RWPE1 (cell line): ENCODE results near the gene ACOT13.

Experiments
- CTCF ChIA-PET: fragments of 350-600 bp; sonication (Branson Sonifier 250); formaldehyde crosslinking; extraction: SDS; loops from one replicate; lab custom pipeline; 2021; lab: Yijun Ruan, JAX
- POLR2A ChIA-PET: fragments of 400-600 bp; formaldehyde crosslinking; extraction: SDS; loops from one replicate; lab custom pipeline; 2020; ENCODE audit warnings: antibody characterized with exemption; ENCODE audit not compliant: low non-redundant PET; lab: Yijun Ruan, JAX
- DNase-seq: peaks from one replicate; pipeline ENCODE4 v3.0.0; 2012; ENCODE audit warnings: low spot score
- H3K27ac ChIP-seq: fragments of 450-650 bp; 2 replicates; pipeline ENCODE4 v1.5.1; 2017
- CTCF ChIP-seq: fragments of 450-650 bp; conservative IDR thresholded peaks from 2 replicates; pipeline ENCODE4 v1.5.1; 2017; ENCODE audit warnings: low read depth, mild to moderate bottlenecking

The ACOT13 gene

DNA sequence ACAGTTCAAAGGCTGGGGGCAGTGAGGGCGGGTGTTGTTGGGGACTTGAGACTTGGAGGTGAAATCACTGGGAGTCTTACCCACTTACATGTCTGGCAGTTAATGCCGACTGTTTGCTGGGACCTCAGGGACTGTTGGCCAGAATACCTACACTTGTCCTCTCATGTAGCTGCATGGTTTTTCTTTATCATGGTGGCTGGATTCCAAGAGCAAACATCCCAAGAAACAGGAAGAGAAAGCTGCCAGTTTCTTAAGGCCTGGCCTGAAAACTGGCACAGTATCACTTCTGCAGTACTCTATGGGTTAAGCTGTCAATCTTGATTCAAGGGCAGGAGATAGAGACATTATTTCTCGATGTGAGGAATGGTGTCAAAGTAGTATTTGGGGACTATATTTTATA is 71.9 kb downstream of the ACOT13 start:
- H3K27ac ChIP-seq: peak overlapping the region; percentile 72
- no peak for TF ChIP-seq CTCF
- ChIA-PET CTCF (interaction anchor here (1.0 kb wide), 1 partner anchor 158 kb away, joined by 3 read pairs; no protein-coding TSS in a partner anchor), POLR2A (interaction anchor here (0.9 kb wide), 1 partner anchor 17 kb away, joined by 3 read pairs; no protein-coding TSS in a partner anchor)
- DNase-seq: no peak

DNA sequence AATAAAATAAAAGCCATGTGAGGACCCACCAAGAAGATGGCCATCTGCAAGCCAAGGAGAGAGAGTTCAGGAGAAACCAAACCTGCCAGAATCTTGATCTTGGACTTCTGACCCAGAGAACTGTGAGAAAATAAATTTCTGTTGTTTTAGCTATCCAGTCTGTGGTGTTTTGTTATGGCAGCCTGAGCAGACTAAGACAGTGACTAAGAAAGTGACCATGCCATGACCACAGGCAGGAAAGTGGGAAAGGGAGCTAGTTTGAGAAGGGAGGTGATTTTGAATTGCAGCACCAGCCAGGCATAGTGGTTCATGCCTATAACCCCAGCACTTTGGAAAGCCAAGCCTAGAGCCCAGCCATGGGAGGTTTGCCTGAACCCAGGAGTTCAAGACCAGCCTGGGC is 74.0 kb downstream of the ACOT13 start:
- no peak for DNase-seq
- no peak for TF ChIP-seq CTCF
- ChIA-PET POLR2A (no interaction called here), CTCF (interaction anchor here (0.6 kb wide), 1 partner anchor 449 kb away, joined by 3 read pairs; no protein-coding TSS in a partner anchor)
- peak overlapping the region; percentile 39; the same call in 1 of the 2 replicates for H3K27ac ChIP-seq

GRCh38 chr6:24742216-24742738 is 75.4 kb downstream of the ACOT13 start:
- POLR2A ChIA-PET: interaction anchor here (1.3 kb wide), 1 partner anchor 21 kb away, joined by 7 read pairs; no protein-coding TSS in a partner anchor
- CTCF ChIA-PET: interaction anchor here (0.6 to 0.7 kb wide), 2 partner anchors 18 to 39 kb away, joined by 3 to 4 read pairs; no protein-coding TSS in a partner anchor

GRCh38 chr6:24743265-24743943 is 76.5 kb downstream of the ACOT13 start:
- peak; percentile 93 for DNase-seq
- TF ChIP-seq CTCF: no peak
- H3K27ac ChIP-seq: no peak overlapping the region
- ChIA-PET CTCF (interaction anchor here (0.5 to 1.2 kb wide), 2 partner anchors 25 to 301 kb away, joined by 3 read pairs; no protein-coding TSS in a partner anchor), POLR2A (interaction anchor here (1.3 kb wide), 1 partner anchor 22 kb away, joined by 7 read pairs; no protein-coding TSS in a partner anchor)

More at GRCh38 chr6:24742216-24742738, 75.4 kb downstream of the ACOT13 start:
- no peak for DNase-seq
- H3K27ac ChIP-seq: no peak overlapping the region
- TF ChIP-seq CTCF: no peak

DNA sequence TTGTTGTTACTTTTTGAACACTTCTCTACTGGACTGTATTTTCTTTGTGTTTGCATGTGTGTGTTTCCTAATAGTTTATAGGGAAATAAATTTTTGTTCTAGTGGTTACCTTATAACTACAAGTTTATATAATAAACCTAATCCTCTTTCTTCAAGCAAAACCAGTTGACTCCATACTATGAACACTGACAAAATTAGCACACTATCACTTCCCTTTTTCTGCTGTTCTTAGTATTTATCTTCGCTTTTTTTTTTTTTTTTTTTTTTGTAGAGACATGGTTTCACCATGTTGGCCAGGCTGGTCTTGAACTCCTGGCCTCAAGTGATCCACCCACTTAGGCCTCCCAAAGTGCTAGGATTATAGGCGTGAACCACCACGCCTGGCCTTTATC is 77.1 kb downstream of the ACOT13 start:
- TF ChIP-seq CTCF: no peak
- CTCF ChIA-PET: interaction anchor here (1.2 kb wide), 1 partner anchor 26 kb away, joined by 3 read pairs; no protein-coding TSS in a partner anchor
- POLR2A ChIA-PET: no interaction called here
- DNase-seq: no peak
- H3K27ac ChIP-seq: no peak overlapping the region

DNA sequence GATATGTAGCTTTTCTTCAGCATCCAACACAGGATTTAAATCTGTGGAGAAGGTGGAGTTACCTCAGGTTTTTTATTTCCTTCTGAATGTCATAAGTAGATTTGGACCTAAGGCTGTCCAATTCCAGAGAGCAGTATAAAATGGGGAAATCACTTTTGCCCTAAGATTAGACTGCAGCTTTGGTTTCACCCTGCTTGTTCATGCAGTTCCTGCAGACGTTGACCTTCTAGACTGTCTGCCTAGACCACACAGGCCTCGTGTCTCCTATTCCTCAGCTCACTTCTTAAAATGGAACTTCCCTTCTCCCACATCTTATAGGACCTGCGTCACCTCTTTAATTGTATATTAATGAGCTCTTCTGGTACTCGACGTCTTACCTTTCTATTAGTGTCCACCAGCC is 78.0 kb downstream of the ACOT13 start:
- CTCF ChIA-PET: no interaction called here
- POLR2A ChIA-PET: no interaction called here
- H3K27ac ChIP-seq: no peak overlapping the region
- no peak for TF ChIP-seq CTCF
- DNase-seq: no peak
